H1 (cell line): Measurements from ENCODE around the gene TBC1D30. TPM values are rescaled to one million over a fixed set of nuclear protein-coding genes. Genes with fewer than 3 reads are reported as not detected.
A peak's percentile ranks its signal among the peaks of the same experiment; 100 is the strongest.

Source experiments
- CTCF ChIA-PET: fragments of 300-600 bp; sonication (Branson Sonifier 250); formaldehyde crosslinking; loops from one replicate; lab custom pipeline; 2021; ENCODE audit not compliant: partially characterized antibody; lab: Charles Lee
- POLR2A ChIA-PET: fragments of 300-600 bp; sonication (Branson Sonifier 250); formaldehyde crosslinking; loops from one replicate; lab custom pipeline; 2021; ENCODE audit warnings: inconsistent platforms; ENCODE audit not compliant: partially characterized antibody; lab: Charles Lee
- DNase-seq, 2 experiments: peaks; one replicate each; pipeline versions ENCODE4 v3.0.0 to v3.0.0-alpha.2; 2010 to 2022; ENCODE audit warnings: low spot score in 2 of 2, low read depth in 1 of 2, mixed read lengths in 1 of 2
- FAIRE-seq: peaks from 2 replicates; lab custom pipeline; 2011; peaks lifted over from hg19 to GRCh38; lab: Jason Lieb, UNC
- H2AFZ ChIP-seq: 2 replicates; pipeline ENCODE4 v1.8.1; 2012; ENCODE audit warnings: low read length, inconsistent platforms
- H2AK5ac ChIP-seq: 2 replicates; pipeline ENCODE4 v1.6.1; 2013; ENCODE audit warnings: low read depth, low read length
- H2BK120ac ChIP-seq: replicated peaks from 2 replicates; pipeline ENCODE3; 2013; ENCODE audit warnings: low read depth, low read length, inconsistent platforms
- H2BK12ac ChIP-seq: 2 replicates; pipeline ENCODE4 v1.6.1; 2013; ENCODE audit warnings: low read depth, low read length
- H2BK15ac ChIP-seq: 2 replicates; pipeline ENCODE4 v1.6.1; 2013; ENCODE audit warnings: low read length
- H2BK20ac ChIP-seq: 2 replicates; pipeline ENCODE4 v1.6.1; 2013; ENCODE audit warnings: low read length
- H2BK5ac ChIP-seq: 2 replicates; pipeline ENCODE4 v1.6.1; 2013; ENCODE audit warnings: low read depth, low read length
- H3K14ac ChIP-seq: 2 replicates; pipeline ENCODE4 v1.6.1; 2013; ENCODE audit warnings: inconsistent platforms; ENCODE audit not compliant: insufficient read length
- H3K18ac ChIP-seq: 2 replicates; pipeline ENCODE4 v1.6.1; 2013; ENCODE audit warnings: low read length; ENCODE audit errors: extremely low read depth
- H3K23ac ChIP-seq: 2 replicates; pipeline ENCODE4 v1.6.1; 2013; ENCODE audit warnings: inconsistent platforms; ENCODE audit not compliant: insufficient read length
- H3K23me2 ChIP-seq: 2 replicates; pipeline ENCODE4 v1.6.1; 2013; ENCODE audit warnings: low read depth, low read length
- H3K27ac ChIP-seq: 2 replicates; pipeline ENCODE4 v1.6.1; 2011; ENCODE audit warnings: low read depth, low read length, inconsistent platforms
- H3K27me3 ChIP-seq, 4 experiments: replicated peaks in 1 of 4; 1 replicate in 1 of 4; 2 replicates in 3 of 4; pipeline versions ENCODE4 v1.6.1 to v1.8.1; 2011 to 2013; ENCODE audit warnings: low read length in 3 of 4, mild to moderate bottlenecking in 3 of 4, inconsistent platforms in 2 of 4, mixed read lengths in 2 of 4, moderate library complexity in 1 of 4; ENCODE audit not compliant: control insufficient read depth in 3 of 4, insufficient read depth in 3 of 4; ENCODE audit errors: extremely low read depth in 1 of 4
- H3K36me3 ChIP-seq, 4 experiments: 2 replicates each; pipeline versions ENCODE4 v1.6.1 to v1.8.1; 2011 to 2013; ENCODE audit warnings: mild to moderate bottlenecking in 4 of 4, low read length in 3 of 4, moderate library complexity in 2 of 4, control low read depth in 1 of 4, inconsistent platforms in 1 of 4; ENCODE audit not compliant: insufficient read depth in 4 of 4, control insufficient read depth in 2 of 4
- H3K4ac ChIP-seq: replicated peaks from 2 replicates; pipeline ENCODE3; 2013; ENCODE audit warnings: low read length, low read depth, mixed read lengths, inconsistent platforms; ENCODE audit not compliant: insufficient read length
- H3K4me1 ChIP-seq, 4 experiments: replicated peaks in 1 of 4; 1 replicate in 1 of 4; 2 replicates in 3 of 4; pipeline versions ENCODE4 v1.6.1 to v1.8.1; 2011 to 2013; ENCODE audit warnings: low read length in 3 of 4, inconsistent platforms in 2 of 4, mixed read lengths in 1 of 4; ENCODE audit not compliant: insufficient read depth in 4 of 4, control insufficient read depth in 3 of 4
- H3K4me2 ChIP-seq, 2 experiments: 2 replicates each; pipeline versions ENCODE4 v1.6.1 to v1.8.1; 2011 to 2013; ENCODE audit warnings: low read depth in 2 of 2, low read length in 2 of 2, control low read depth in 1 of 2, inconsistent platforms in 1 of 2, mild to moderate bottlenecking in 1 of 2; ENCODE audit not compliant: insufficient read depth in 1 of 2
- H3K4me3 ChIP-seq, 4 experiments: fragments of 200-600, 300-600 bp in 1 of 4; sonication (generic), shearing (Covaris generic), sonication (Bioruptor Twin) in 1 of 4; 2 replicates each; pipeline versions ENCODE4 v1.5.1 to v1.8.1; 2011 to 2016; ENCODE audit warnings: low read length in 4 of 4, low read depth in 3 of 4, control low read depth in 2 of 4, inconsistent platforms in 2 of 4, mild to moderate bottlenecking in 2 of 4, mixed read lengths in 1 of 4, moderate library complexity in 1 of 4; ENCODE audit not compliant: insufficient read depth in 2 of 4; ENCODE audit errors: extremely low read depth in 1 of 4
- H3K56ac ChIP-seq: replicated peaks from 2 replicates; pipeline ENCODE3; 2013; ENCODE audit warnings: low read depth, mild to moderate bottlenecking, mixed read lengths, low read length, inconsistent platforms; ENCODE audit not compliant: insufficient read length
- H3K79me1 ChIP-seq: 2 replicates; pipeline ENCODE4 v1.6.1; 2013; ENCODE audit warnings: low read depth, low read length, control low read depth
- H3K79me2 ChIP-seq, 2 experiments: 2 replicates each; pipeline versions ENCODE4 v1.6.1 to v1.8.1; 2012 to 2013; ENCODE audit warnings: low read length in 2 of 2, mild to moderate bottlenecking in 2 of 2, inconsistent platforms in 1 of 2; ENCODE audit not compliant: insufficient read depth in 2 of 2, control insufficient read depth in 1 of 2
- H3K9ac ChIP-seq, 4 experiments: replicated peaks in 1 of 4; 1 replicate in 1 of 4; 2 replicates in 3 of 4; pipeline versions ENCODE4 v1.6.1 to v1.8.1; 2011 to 2013; ENCODE audit warnings: low read depth in 3 of 4, low read length in 3 of 4, control low read depth in 2 of 4, mild to moderate bottlenecking in 2 of 4, moderate library complexity in 2 of 4, inconsistent platforms in 1 of 4; ENCODE audit errors: extremely low read depth in 1 of 4
- H3K9me3 ChIP-seq, 2 experiments: 2 replicates each; pipeline versions ENCODE4 v1.6.1 to v1.8.1; 2012 to 2013; ENCODE audit warnings: mild to moderate bottlenecking in 2 of 2, moderate library complexity in 2 of 2, control low read depth in 1 of 2, inconsistent platforms in 1 of 2, low read depth in 1 of 2, low read length in 1 of 2, mixed read lengths in 1 of 2; ENCODE audit not compliant: insufficient read depth in 2 of 2
- H4K20me1 ChIP-seq, 2 experiments: replicated peaks in 1 of 2; 2 replicates each; pipeline versions ENCODE3 to v1.8.1; 2011 to 2013; ENCODE audit warnings: inconsistent platforms in 2 of 2, low read length in 2 of 2, mild to moderate bottlenecking in 1 of 2; ENCODE audit not compliant: insufficient read depth in 2 of 2, control insufficient read depth in 1 of 2
- H4K5ac ChIP-seq: 2 replicates; pipeline ENCODE4 v1.6.1; 2013; ENCODE audit warnings: low read length, low read depth, mixed read lengths, inconsistent platforms; ENCODE audit not compliant: insufficient read length
- H4K8ac ChIP-seq: 2 replicates; pipeline ENCODE4 v1.8.0; 2013; ENCODE audit warnings: mild to moderate bottlenecking, moderate library complexity, low read length, inconsistent platforms; ENCODE audit not compliant: insufficient read depth; ENCODE audit errors: extremely low read depth
- H4K91ac ChIP-seq: replicated peaks from 2 replicates; pipeline ENCODE3; 2013; ENCODE audit warnings: low read length, mixed read lengths, inconsistent platforms; ENCODE audit not compliant: insufficient read length
- ASH2L ChIP-seq: fragments of 200-600, 300-600 bp; sonication (generic); IDR thresholded peaks from one replicate; pipeline ENCODE4 v1.7.1; 2017; ENCODE audit warnings: low read length
- CHD2 ChIP-seq: IDR thresholded peaks from 2 replicates; pipeline ENCODE4 v1.6.1; 2012; ENCODE audit warnings: low read length, improper control_type of control experiment
- FOSL1 ChIP-seq: IDR thresholded peaks from 2 replicates; pipeline ENCODE4 v1.6.1; 2011; ENCODE audit warnings: mild to moderate bottlenecking, low read depth, low read length, moderate library complexity; ENCODE audit not compliant: insufficient read depth
- KDM4A ChIP-seq: IDR thresholded peaks from one replicate; pipeline ENCODE4 v1.7.1; 2012; ENCODE audit warnings: low read depth, mild to moderate bottlenecking, moderate library complexity, low read length, inconsistent platforms; ENCODE audit not compliant: severe bottlenecking
- NANOG ChIP-seq: IDR thresholded peaks from 2 replicates; pipeline ENCODE4 v1.6.1; 2011; ENCODE audit warnings: low read length, low read depth, mild to moderate bottlenecking, inconsistent platforms; ENCODE audit not compliant: insufficient read depth, poor library complexity, severe bottlenecking
- SP4 ChIP-seq: IDR thresholded peaks from 2 replicates; pipeline ENCODE4 v1.6.1; 2012; ENCODE audit warnings: low read length, inconsistent platforms
- SUZ12 ChIP-seq: fragments of 200-600 bp; sonication (generic); IDR thresholded peaks from 2 replicates; pipeline ENCODE4 v1.6.1; 2012; ENCODE audit warnings: mild to moderate bottlenecking, inconsistent platforms, low read length, moderate library complexity, mixed read lengths
- TAF1 ChIP-seq: IDR thresholded peaks from 2 replicates; pipeline ENCODE4 v1.6.1; 2011; ENCODE audit warnings: mild to moderate bottlenecking, low read depth, low read length
- WGBS, 2 experiments: shearing (Covaris generic) in 1 of 2; methylation state at CpG; one replicate each; pipeline versions ENCODE4 v1.1.6 to v1.1.7; 2013 to 2015; ENCODE audit warnings: low lambda C conversion rate in 2 of 2, mixed read lengths in 2 of 2, inconsistent platforms in 1 of 2, low coverage in 1 of 2, missing lambda C conversion rate in 1 of 2; ENCODE audit not compliant: insufficient replicate concordance in 2 of 2, insufficient coverage in 1 of 2, insufficient read length in 1 of 2; ENCODE audit errors: extremely low coverage in 1 of 2, missing lambda C conversion rate in 1 of 2; 5-methylcytosine and 5-hydroxymethylcytosine counted together
- polyA plus RNA-seq, 7 experiments: library from polyadenylated mRNA; depleted of rRNA in 3 of 7; stranded (reverse) in 5 of 7; unstranded in 2 of 7; fragments of >200 nt in 5 of 7; fragments of 200-250 nt in 2 of 7; gene quantifications; 1 replicate in 5 of 7; 2 replicates in 1 of 7; 4 replicates in 1 of 7; pipeline versions ENCODE4 v1.2.1 to v1.2.3, GENCODE V29; 2011 to 2013; ENCODE audit warnings: missing spikeins in 2 of 7, mixed read lengths in 2 of 7
- total RNA-seq: library from RNA; stranded (reverse); fragmentation: NEBNext Ultra II Directional; extraction: Animal tissue kit (Norgen Biotek cat#: 25700); gene quantifications from 2 replicates; pipeline ENCODE4 v1.2.1, GENCODE V29; 2021
- TF ChIP-seq, protein P1 (sequence below): IDR thresholded peaks from 2 replicates; pipeline ENCODE4 v1.6.1; 2012; ENCODE audit warnings: inconsistent platforms
- TF ChIP-seq, protein P2 (sequence below): IDR thresholded peaks from 2 replicates; pipeline ENCODE4 v1.6.1; 2011; ENCODE audit warnings: low read depth, mild to moderate bottlenecking, low read length; ENCODE audit not compliant: insufficient read depth

Gene TBC1D30
- total and polyA plus RNA-seq, 2 of the 8 experiments (the other 6 are each of a cell fraction or from before 2014, with no cell fraction given) = 2.8 to 5.5 TPM

DNA sequence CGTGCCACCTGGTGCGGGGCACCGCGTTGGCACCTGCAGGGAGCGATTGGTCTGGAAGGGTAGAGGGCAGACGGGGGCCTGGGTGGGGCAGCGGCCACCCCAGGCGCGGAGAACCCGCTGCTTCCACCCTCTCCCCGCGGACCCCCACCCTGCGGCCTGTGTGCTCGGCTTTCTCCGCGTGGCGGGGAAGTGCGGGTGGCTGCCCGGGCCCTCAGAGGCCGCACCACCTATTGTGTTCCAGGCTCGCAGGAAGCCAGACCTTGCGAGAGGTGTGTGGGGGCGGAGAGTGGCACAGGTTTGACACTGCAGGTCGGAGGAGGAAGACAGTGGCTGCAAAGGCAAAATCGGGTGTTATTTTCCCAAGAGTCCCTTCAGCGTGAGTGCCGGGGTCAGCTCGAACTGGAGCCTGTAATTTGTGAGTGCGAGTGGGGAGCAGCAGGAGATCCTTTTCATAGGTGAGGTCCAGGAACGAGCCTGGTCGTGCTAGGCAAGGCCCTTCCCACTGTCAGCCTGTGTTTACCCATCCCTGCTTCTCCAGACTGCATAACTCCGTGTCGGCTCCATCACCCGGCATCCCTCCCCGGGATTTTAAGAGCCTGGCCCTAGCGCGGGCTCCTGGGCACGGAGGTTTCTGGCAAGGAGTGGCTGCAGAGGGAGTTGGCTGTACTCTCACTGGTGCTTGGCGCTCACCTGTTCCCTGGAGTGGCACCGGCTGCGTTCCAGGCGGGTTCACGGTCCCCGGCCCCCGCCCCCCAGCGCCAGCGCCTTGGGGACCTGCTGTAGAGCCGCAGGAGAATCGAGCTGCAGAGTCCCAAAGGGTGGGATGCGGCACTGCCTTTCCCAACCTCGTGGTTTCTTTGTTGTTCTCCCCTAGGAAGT is 935 bp downstream of the TBC1D30 start:
- Histone ChIP-seq H2AFZ (no peak overlapping the region; the same call in 1 of the 2 replicates), H3K27ac (no peak overlapping the region), H2BK20ac (no peak overlapping the region)
- no peak for TF ChIP-seq ASH2L
- TF ChIP-seq TAF1 = no peak
- TF ChIP-seq, protein P1, sequence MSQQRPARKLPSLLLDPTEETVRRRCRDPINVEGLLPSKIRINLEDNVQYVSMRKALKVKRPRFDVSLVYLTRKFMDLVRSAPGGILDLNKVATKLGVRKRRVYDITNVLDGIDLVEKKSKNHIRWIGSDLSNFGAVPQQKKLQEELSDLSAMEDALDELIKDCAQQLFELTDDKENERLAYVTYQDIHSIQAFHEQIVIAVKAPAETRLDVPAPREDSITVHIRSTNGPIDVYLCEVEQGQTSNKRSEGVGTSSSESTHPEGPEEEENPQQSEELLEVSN = no peak
- no peak for TF ChIP-seq CHD2
- TF ChIP-seq, protein P2, sequence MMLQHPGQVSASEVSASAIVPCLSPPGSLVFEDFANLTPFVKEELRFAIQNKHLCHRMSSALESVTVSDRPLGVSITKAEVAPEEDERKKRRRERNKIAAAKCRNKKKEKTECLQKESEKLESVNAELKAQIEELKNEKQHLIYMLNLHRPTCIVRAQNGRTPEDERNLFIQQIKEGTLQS = no peak
- TF ChIP-seq SUZ12 = peak; percentile 83; the same call in 1 of the 2 replicates
- 0 out of 2 replicates have a peak, but pooled peaks have one; percentile 13 for TF ChIP-seq SP4
- peak; percentile 2 for TF ChIP-seq KDM4A
- no peak for TF ChIP-seq FOSL1
- no peak for TF ChIP-seq NANOG

More for the DNA sequence above, 935 bp downstream of the TBC1D30 start:
- Histone ChIP-seq H2AK5ac (no peak overlapping the region), H3K4me1 (peaks cover 0 to 17% (median 7%) of the 10 kb centered on the region in 4 experiments; a peak in 4 of 7 replicates), H2BK5ac (no peak overlapping the region), H4K8ac (0 out of 2 replicates have a peak overlapping the region, but pooled peaks have one; percentile 57), H2BK120ac (no peak overlapping the region), H3K14ac (no peak overlapping the region), H3K79me2 (no peaks in the 10 kb centered on the region), H3K56ac (no peak overlapping the region), H4K91ac (no peak overlapping the region), H3K23ac (no peak overlapping the region), H3K79me1 (no peaks in the 10 kb centered on the region), H2BK15ac (no peak overlapping the region), H3K18ac (no peak overlapping the region), H3K4me3 (peak overlapping the region; percentile 51 to 67 (median 59)), H3K36me3 (no peaks in the 10 kb centered on the region), H2BK12ac (no peak overlapping the region), H3K27me3 (peaks cover 23 to 44% (median 37%) of the 10 kb centered on the region in 4 experiments), H3K9me3 (no peaks in the 10 kb centered on the region), H3K9ac (peak overlapping the region in 2 of 4 experiments; percentile 2 to 16; a peak in 2 of 7 replicates), H4K5ac (no peak overlapping the region), H3K4me2 (peak overlapping the region; percentile 96 to 99), H4K20me1 (peaks cover 3 to 4% of the 10 kb centered on the region in 2 experiments), H3K23me2 (peaks cover 17% of the 10 kb centered on the region; the same call in 1 of the 2 replicates), H3K4ac (no peak overlapping the region)
- ChIA-PET CTCF (interaction anchor here (2.8 kb wide), 1 partner anchor 24 kb away, joined by 13 read pairs; no protein-coding TSS in a partner anchor), POLR2A (interaction anchor here (0.6 kb wide), 1 partner anchor 29 kb away, joined by 3 read pairs; no protein-coding TSS in a partner anchor)
- WGBS, 2 experiments = 3% methylated on average over 43 of the region's 51 CpGs; no CpG with 5 or more reads in 1 of the 2 experiments
- peak in 1 of 2 experiments; percentile 70 for DNase-seq
- FAIRE-seq = no peak
